NCI-H526 treated with DMSO at 0.1 percent for 48 hours (cell line): Measurements from ENCODE around the gene ZNF84.

Experiments used
- DNase-seq: peaks from one replicate; lab custom pipeline; 2025; lab: John Stamatoyannopoulos, UW

The ZNF84 gene

GRCh38 chr12:133037207-133038005 lies at the start of gene ZNF84:
Gene ZNF84, plus strand, starts transcription at chr12:133037509. Its CDS starts 3,959 bp downstream, at chr12:133041468.
- peak; percentile 96 for DNase-seq

DNA sequence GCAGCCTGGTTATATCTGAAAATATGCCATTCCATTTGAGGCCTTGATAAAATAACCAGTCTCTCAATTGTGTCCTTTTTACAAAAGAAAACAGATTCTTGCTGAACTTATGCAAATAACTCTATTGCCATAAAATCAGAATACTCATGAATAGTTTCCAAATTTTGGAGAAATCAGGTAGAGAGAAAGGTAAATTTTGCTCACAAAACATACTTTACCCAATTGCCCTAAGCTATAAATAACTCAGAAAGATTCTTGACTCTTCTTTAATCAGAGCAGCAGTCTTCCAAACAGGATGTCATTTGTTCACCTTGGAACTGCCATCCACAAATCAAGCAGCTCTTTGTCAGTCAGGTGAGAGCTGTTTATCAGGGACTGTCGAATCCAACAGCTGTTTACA lies 38.6 kb upstream of the ZNF84 start:
- no peak for DNase-seq

DNA sequence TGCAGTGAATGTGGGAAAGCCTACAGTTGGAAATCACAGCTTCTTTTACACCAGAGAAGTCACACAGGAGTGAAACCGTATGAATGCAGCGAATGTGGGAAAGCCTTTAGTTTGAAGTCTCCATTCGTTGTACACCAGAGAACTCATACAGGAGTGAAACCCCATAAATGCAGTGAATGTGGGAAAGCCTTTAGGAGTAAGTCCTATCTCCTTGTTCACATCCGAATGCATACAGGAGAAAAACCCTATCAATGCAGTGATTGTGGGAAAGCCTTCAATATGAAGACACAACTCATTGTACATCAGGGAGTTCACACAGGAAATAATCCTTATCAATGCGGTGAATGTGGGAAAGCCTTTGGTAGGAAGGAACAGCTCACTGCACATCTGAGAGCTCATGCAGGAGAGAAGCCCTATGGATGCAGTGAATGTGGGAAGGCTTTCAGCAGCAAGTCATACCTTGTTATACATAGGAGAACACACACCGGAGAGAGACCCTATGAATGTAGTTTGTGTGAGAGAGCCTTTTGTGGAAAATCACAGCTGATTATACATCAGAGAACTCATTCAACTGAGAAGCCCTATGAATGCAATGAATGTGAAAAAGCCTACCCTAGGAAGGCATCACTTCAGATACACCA lies 26.5 kb upstream of the ZNF84 start:
- DNase-seq: no peak

- no peak for DNase-seq
Measured at GRCh38 chr12:133023566-133023965, 13.7 kb upstream of the ZNF84 start.

GRCh38 chr12:133026996-133027395 lies 10.3 kb upstream of the ZNF84 start:
- no peak for DNase-seq

- DNase-seq: no peak
Measured at GRCh38 chr12:133038118-133038709, 905 bp downstream of the ZNF84 start.

DNA sequence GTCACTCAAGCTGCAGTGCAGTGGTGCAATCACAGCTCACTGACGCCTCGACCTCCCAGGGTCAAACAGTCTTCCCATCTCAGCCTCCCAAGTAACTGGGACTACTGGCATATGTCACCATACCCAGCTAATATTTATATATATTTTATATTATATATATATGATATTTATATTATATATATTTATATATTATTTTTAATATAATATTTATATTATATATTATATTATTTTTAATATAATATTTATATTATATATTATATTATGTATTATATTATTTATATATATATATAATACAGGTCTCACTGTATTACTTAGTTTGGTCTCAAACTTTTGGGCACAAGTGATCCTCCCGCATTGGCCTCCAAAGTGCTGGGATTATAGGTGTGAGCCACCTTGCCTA lies 9.4 kb downstream of the ZNF84 start:
- DNase-seq: no peak

DNA sequence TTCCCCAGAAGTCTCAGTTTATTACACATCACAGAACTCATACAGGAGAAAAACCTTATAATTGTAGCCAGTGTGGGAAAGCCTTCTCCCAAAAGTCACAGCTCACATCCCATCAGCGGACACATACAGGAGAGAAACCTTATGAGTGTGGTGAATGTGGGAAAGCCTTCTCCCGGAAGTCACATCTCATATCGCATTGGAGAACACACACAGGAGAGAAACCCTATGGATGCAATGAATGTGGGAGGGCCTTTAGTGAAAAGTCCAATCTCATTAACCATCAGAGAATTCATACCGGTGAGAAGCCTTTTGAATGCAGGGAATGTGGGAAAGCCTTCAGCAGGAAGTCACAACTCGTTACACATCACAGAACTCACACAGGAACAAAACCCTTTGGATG lies 20.1 kb downstream of the ZNF84 start:
- no peak for DNase-seq

DNA sequence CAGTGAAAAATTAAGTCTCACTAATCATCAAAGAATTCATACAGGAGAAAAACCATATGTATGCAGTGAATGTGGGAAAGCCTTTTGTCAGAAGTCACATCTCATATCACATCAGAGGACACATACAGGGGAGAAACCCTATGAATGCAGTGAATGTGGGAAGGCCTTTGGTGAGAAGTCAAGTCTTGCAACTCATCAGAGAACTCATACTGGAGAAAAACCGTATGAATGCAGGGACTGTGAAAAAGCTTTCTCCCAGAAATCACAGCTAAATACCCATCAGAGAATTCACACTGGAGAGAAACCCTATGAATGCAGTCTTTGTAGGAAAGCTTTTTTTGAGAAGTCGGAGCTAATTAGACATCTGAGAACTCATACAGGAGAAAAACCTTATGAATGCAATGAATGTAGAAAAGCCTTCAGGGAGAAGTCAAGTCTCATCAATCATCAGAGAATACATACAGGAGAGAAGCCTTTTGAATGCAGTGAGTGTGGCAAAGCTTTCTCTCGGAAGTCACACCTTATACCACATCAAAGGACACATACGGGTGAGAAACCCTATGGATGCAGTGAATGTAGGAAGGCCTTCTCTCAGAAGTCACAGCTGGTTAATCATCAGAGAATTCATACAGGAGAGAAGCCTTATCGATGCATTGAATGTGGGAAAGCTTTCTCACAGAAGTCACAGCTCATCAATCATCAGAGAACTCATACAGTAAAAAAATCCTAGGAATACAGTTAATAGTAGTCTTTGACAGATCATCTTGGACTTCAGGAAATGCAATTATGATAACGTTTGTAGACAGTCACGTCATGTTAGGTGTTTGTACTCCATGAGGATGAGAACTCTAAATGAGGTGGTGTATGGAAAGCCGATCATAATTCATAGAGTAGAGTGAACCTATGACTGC lies 21.1 kb downstream of the ZNF84 start:
- no peak for DNase-seq

GRCh38 chr12:133061954-133062353 lies 24.6 kb downstream of the ZNF84 start:
- DNase-seq: no peak

GRCh38 chr12:133063556-133063955 lies 26.2 kb downstream of the ZNF84 start:
- DNase-seq: no peak

DNA sequence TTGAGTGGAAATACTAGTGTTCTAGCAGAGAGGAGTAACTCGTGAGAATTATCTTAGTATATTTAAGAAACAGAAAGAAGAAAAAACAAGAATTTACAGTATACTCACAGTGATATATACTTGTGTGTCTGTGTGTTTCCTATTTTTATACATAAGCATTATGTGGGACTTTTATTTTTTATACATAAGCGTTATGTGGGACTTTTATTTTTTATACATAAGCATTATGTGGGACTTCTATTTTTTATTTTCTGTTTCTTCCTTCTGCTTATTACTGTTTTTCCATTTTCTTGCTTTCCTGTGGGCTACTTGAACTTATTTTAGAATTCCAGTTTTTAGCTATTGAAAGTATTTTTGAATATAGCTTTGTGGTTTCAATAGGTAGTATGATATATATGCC lies 36.5 kb downstream of the ZNF84 start:
- DNase-seq: no peak

- peak; percentile 98 for DNase-seq
Measured at GRCh38 chr12:133080026-133080367, 42.7 kb downstream of the ZNF84 start.

- DNase-seq: peak; percentile 98
Measured at GRCh38 chr12:133080368-133081158, 43.3 kb downstream of the ZNF84 start, which contains the start of gene ZNF140. Gene ZNF140, plus strand, starts transcription at chr12:133080923. Its CDS starts 398 bp downstream, at chr12:133081321.

DNA sequence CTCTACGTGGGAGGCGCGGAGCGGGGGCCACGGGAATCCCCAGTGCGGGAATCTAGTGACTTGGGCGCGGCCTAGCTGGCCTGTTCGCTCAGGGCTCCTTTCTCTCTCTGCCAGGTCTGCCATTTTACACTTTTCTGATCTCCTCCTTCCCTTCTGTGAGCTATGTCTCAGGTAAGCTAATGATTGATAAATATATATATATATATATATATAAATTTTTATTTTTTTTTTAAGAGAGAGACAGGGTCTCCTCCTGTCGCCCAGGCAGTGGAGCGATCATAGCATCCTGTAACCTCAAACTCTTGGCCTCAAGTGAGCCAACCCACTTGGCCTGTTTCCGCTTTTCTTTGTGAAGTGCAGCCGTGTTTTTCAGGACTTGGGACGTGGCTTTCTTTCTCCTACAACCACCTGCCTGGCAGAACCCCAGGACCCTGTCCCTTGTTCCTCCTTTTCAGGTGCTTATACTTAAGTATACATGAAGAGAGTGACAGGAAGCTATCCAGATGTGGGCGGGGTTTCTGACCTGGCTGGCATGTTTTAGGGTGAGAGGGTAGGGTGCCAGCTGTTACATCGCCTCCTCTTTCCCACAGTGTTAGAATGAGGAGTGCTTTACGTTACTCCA lies 44.0 kb downstream of the ZNF84 start:
- DNase-seq: no peak

- DNase-seq: no peak
Measured at GRCh38 chr12:133083345-133083744, 46.0 kb downstream of the ZNF84 start.

GRCh38 chr12:133105620-133106019 lies 68.3 kb downstream of the ZNF84 start:
- no peak for DNase-seq

GRCh38 chr12:133106253-133106652 lies 68.9 kb downstream of the ZNF84 start:
- no peak for DNase-seq

GRCh38 chr12:133107121-133107520 lies 69.8 kb downstream of the ZNF84 start:
- no peak for DNase-seq

- no peak for DNase-seq
Measured at GRCh38 chr12:133108150-133108549, 70.8 kb downstream of the ZNF84 start.
